Neural crest cell (in vitro differentiated cells): Measurements from ENCODE around the gene DNAJC24. TPM values are rescaled to one million over a fixed set of nuclear protein-coding genes. Genes with fewer than 3 reads are reported as not detected.

Experiments
- DNase-seq: peaks from one replicate; pipeline ENCODE4 v3.0.0; 2021; ENCODE audit warnings: low read depth, mixed read lengths, low spot score
- H3K27ac Mint-ChIP-seq: one replicate; pipeline ENCODE4 v1.8.0; 2021; ENCODE audit warnings: mild to moderate bottlenecking, mixed read lengths; ENCODE audit not compliant: unreplicated experiment
- H3K27me3 Mint-ChIP-seq: 2 replicates; pipeline ENCODE4 v1.8.0; 2021; ENCODE audit warnings: low read depth, mild to moderate bottlenecking, mixed read lengths
- H3K36me3 Mint-ChIP-seq: 2 replicates; pipeline ENCODE4 v1.8.0; 2021; ENCODE audit warnings: low read depth, mild to moderate bottlenecking, mixed read lengths
- H3K4me1 Mint-ChIP-seq: 2 replicates; pipeline ENCODE4 v1.8.0; 2021; ENCODE audit warnings: mixed read lengths
- H3K4me3 Mint-ChIP-seq: one replicate; pipeline ENCODE4 v1.8.0; 2021; ENCODE audit warnings: mild to moderate bottlenecking, mixed read lengths
- H3K9me3 Mint-ChIP-seq: 2 replicates; pipeline ENCODE4 v1.8.0; 2021; ENCODE audit warnings: mixed read lengths
- CTCF ChIP-seq: fragments of 200-600 bp; sonication (generic); conservative IDR thresholded peaks from 2 replicates; pipeline ENCODE4 v1.5.0; 2021; ENCODE audit warnings: antibody characterized with exemption, mild to moderate bottlenecking
- total RNA-seq: library from RNA; stranded (reverse); gene quantifications from 2 replicates; pipeline ENCODE4 v1.2.1, GENCODE V29; 2021

The DNAJC24 gene
- total RNA-seq, 1 donor from 2014 or later, result 24.9 TPM

- Mint-ChIP-seq H3K4me3 (peak overlapping the region; percentile 31), H3K9me3 (no peaks in the 10 kb centered on the region), H3K4me1 (peaks cover 50% of the 10 kb centered on the region), H3K27ac (no peak overlapping the region), H3K27me3 (no peaks in the 10 kb centered on the region), H3K36me3 (peaks cover 5% of the 10 kb centered on the region)
- no peak for TF ChIP-seq CTCF
- DNase-seq, result no peak
These were observed 52.2 kb downstream of the DNAJC24 start for GRCh38 chr11:31421820-31422219.

GRCh38 chr11:31422703-31423102 lies 53.0 kb downstream of the DNAJC24 start:
- no peaks in the 10 kb centered on the region for H3K9me3 Mint-ChIP-seq
- peak overlapping the region; percentile 13 for H3K27ac Mint-ChIP-seq
- DNase-seq, result no peak
- peaks cover 41% of the 10 kb centered on the region for H3K4me1 Mint-ChIP-seq
- no peak overlapping the region for H3K4me3 Mint-ChIP-seq
- H3K27me3 Mint-ChIP-seq, result no peaks in the 10 kb centered on the region
- H3K36me3 Mint-ChIP-seq, result peaks cover 5% of the 10 kb centered on the region
- no peak for TF ChIP-seq CTCF

- Mint-ChIP-seq H3K27me3 (no peaks in the 10 kb centered on the region), H3K36me3 (peaks cover 8% of the 10 kb centered on the region), H3K4me3 (no peak overlapping the region), H3K27ac (no peak overlapping the region), H3K9me3 (no peaks in the 10 kb centered on the region), H3K4me1 (peaks cover 33% of the 10 kb centered on the region)
- DNase-seq, result no peak
- TF ChIP-seq CTCF, result no peak
These were observed 55.0 kb downstream of the DNAJC24 start for GRCh38 chr11:31424652-31425051.

- Mint-ChIP-seq H3K9me3 (no peaks in the 10 kb centered on the region), H3K4me1 (no peaks in the 10 kb centered on the region), H3K36me3 (peaks cover 20% of the 10 kb centered on the region), H3K27me3 (no peaks in the 10 kb centered on the region), H3K27ac (no peak overlapping the region), H3K4me3 (no peak overlapping the region)
- DNase-seq, result no peak
- TF ChIP-seq CTCF, result no peak
These were observed 64.2 kb downstream of the DNAJC24 start for GRCh38 chr11:31433851-31434250.

GRCh38 chr11:31437742-31438435 lies 68.2 kb downstream of the DNAJC24 start:
- no peak for DNase-seq
- H3K36me3 Mint-ChIP-seq, result peaks cover 5% of the 10 kb centered on the region
- no peaks in the 10 kb centered on the region for H3K9me3 Mint-ChIP-seq
- no peak overlapping the region for H3K27ac Mint-ChIP-seq
- H3K4me3 Mint-ChIP-seq, result no peak overlapping the region
- TF ChIP-seq CTCF, result no peak
- H3K4me1 Mint-ChIP-seq, result no peaks in the 10 kb centered on the region
- no peaks in the 10 kb centered on the region for H3K27me3 Mint-ChIP-seq
